ENCODE measurements around the gene FCN1. TPM values are rescaled to one million over a fixed set of nuclear protein-coding genes. Genes with fewer than 3 reads are reported as not detected.

FCN1 gene
- total RNA-seq, 4 donors from 2014 or later: 0.16 to 0.42 (median 0.34) TPM

- no peak overlapping the region for H3K27ac ChIP-seq
- peaks cover 37% of the 10 kb centered on the region for H3K27me3 ChIP-seq
- no peaks in the 10 kb centered on the region for H3K4me1 ChIP-seq
- no peaks in the 10 kb centered on the region for H3K9me3 ChIP-seq
- no peak overlapping the region for H3K4me3 ChIP-seq
- no peak for TF ChIP-seq EP300 (IDR thresholded peaks at IDR 0.05)
- no peak for TF ChIP-seq POLR2AphosphoS5 (IDR thresholded peaks at IDR 0.05)
- no peak for TF ChIP-seq CTCF (IDR thresholded peaks at IDR 0.05)
- no peak for TF ChIP-seq POLR2A (IDR thresholded peaks at IDR 0.05)
- no peaks in the 10 kb centered on the region for H3K36me3 ChIP-seq
- DNase-seq (ENCODE audit: low spot score in 2 of 2): no peak
- 79% methylated on average over 16 of the region's 17 CpGs for WGBS
These were observed 17.4 kb upstream of the FCN1 start for GRCh38 chr9:134935056-134935640.

GRCh38 chr9:134933076-134933659, 15.5 kb upstream of the FCN1 start:
- no peak for DNase-seq (ENCODE audit: low spot score in 2 of 2)
- Histone ChIP-seq H3K36me3 (no peaks in the 10 kb centered on the region), H3K27ac (no peak overlapping the region), H3K9me3 (no peaks in the 10 kb centered on the region), H3K4me1 (no peaks in the 10 kb centered on the region), H3K4me3 (no peak overlapping the region), H3K27me3 (peaks cover 38% of the 10 kb centered on the region)
- WGBS: 100% methylated on average over 7 of the region's 10 CpGs
- no peak for TF ChIP-seq CTCF (IDR thresholded peaks at IDR 0.05)
- no peak for TF ChIP-seq POLR2AphosphoS5 (IDR thresholded peaks at IDR 0.05)
- no peak for TF ChIP-seq POLR2A (IDR thresholded peaks at IDR 0.05)
- TF ChIP-seq EP300 (IDR thresholded peaks at IDR 0.05): no peak

- Histone ChIP-seq H3K27ac (no peak overlapping the region), H3K4me1 (no peaks in the 10 kb centered on the region), H3K36me3 (no peaks in the 10 kb centered on the region), H3K9me3 (no peaks in the 10 kb centered on the region), H3K4me3 (no peak overlapping the region), H3K27me3 (peaks cover 38% of the 10 kb centered on the region)
- no peak for TF ChIP-seq POLR2A (IDR thresholded peaks at IDR 0.05)
- no peak for TF ChIP-seq POLR2AphosphoS5 (IDR thresholded peaks at IDR 0.05)
- no peak for TF ChIP-seq CTCF (IDR thresholded peaks at IDR 0.05)
- TF ChIP-seq EP300 (IDR thresholded peaks at IDR 0.05): no peak
- DNase-seq (ENCODE audit: low spot score in 2 of 2): no peak
- WGBS: 85% methylated on average over 5 of the region's 5 CpGs
These were observed 14.9 kb upstream of the FCN1 start for GRCh38 chr9:134932606-134933005.

- 96% methylated on average over 12 of the region's 12 CpGs for WGBS
- no peak overlapping the region for H3K27ac ChIP-seq
- TF ChIP-seq CTCF (IDR thresholded peaks at IDR 0.05) (no peak), POLR2AphosphoS5 (IDR thresholded peaks at IDR 0.05) (no peak), EP300 (IDR thresholded peaks at IDR 0.05) (no peak), POLR2A (IDR thresholded peaks at IDR 0.05) (no peak)
- H3K27me3 ChIP-seq: peaks cover 38% of the 10 kb centered on the region
- H3K4me1 ChIP-seq: no peaks in the 10 kb centered on the region
- no peaks in the 10 kb centered on the region for H3K36me3 ChIP-seq
- H3K4me3 ChIP-seq: no peak overlapping the region
- no peak for DNase-seq (ENCODE audit: low spot score in 2 of 2)
- H3K9me3 ChIP-seq: no peaks in the 10 kb centered on the region
These were observed 14.5 kb upstream of the FCN1 start for GRCh38 chr9:134932171-134932570.

- 87% methylated on average over 13 of the region's 13 CpGs for WGBS
- H3K27ac ChIP-seq: no peak overlapping the region
- no peaks in the 10 kb centered on the region for H3K9me3 ChIP-seq
- TF ChIP-seq CTCF (IDR thresholded peaks at IDR 0.05) (no peak), POLR2A (IDR thresholded peaks at IDR 0.05) (no peak), EP300 (IDR thresholded peaks at IDR 0.05) (no peak), POLR2AphosphoS5 (IDR thresholded peaks at IDR 0.05) (no peak)
- no peak overlapping the region for H3K4me3 ChIP-seq
- no peaks in the 10 kb centered on the region for H3K4me1 ChIP-seq
- DNase-seq (ENCODE audit: low spot score in 2 of 2): no peak
- peaks cover 29% of the 10 kb centered on the region for H3K27me3 ChIP-seq
- H3K36me3 ChIP-seq: no peaks in the 10 kb centered on the region
These were observed 12.7 kb upstream of the FCN1 start for GRCh38 chr9:134930398-134930797.
